Mucosa of descending colon (tissue), 3 donors: ENCODE measurements around the gene SSR3. TPM values are rescaled to one million over a fixed set of nuclear protein-coding genes. Genes with fewer than 3 reads are reported as not detected.

Experiments used
- ATAC-seq: fragments of 200-7000 bp; cut with Tn5 transposase; one replicate; pipeline ENCODE4 v1.9.1; 2020; ENCODE audit warnings: mild to moderate bottlenecking, moderate library complexity
- DNase-seq, 3 donors: peaks; one replicate each; pipeline ENCODE4 v3.0.0-alpha.2; 2020
- H3K36me3 ChIP-seq: fragments of 200-600 bp; one replicate; pipeline ENCODE4 v1.8.0; 2021; ENCODE audit warnings: low read depth, mild to moderate bottlenecking
- H3K4me1 ChIP-seq: fragments of 200-600 bp; one replicate; pipeline ENCODE4 v1.8.0; 2021; ENCODE audit warnings: low read depth, mild to moderate bottlenecking
- H3K4me3 ChIP-seq: fragments of 200-600 bp; one replicate; pipeline ENCODE4 v1.8.0; 2021; ENCODE audit warnings: mild to moderate bottlenecking
- H3K9me3 ChIP-seq: fragments of 200-600 bp; one replicate; pipeline ENCODE4 v1.8.0; 2021; ENCODE audit warnings: mild to moderate bottlenecking
- intact Hi-C, 2 donors: fragments of 100-400 bp; cut with DNase I in 1 of 2; cut with micrococcal nuclease in 1 of 2; formaldehyde crosslinking; loops; one replicate each; pipeline versions ENCODE4 v1.11.0 to v1.11.1; 2022; cut with DNase I, micrococcal nuclease
- long read RNA-seq, 2 donors: library from polyadenylated mRNA; unstranded; transcript quantifications; one replicate each; pipeline ENCODE4 v2.0.0, GENCODE V29; 2019 to 2021
- total RNA-seq, 3 donors: library from RNA; stranded (reverse); fragmentation: NEBNext Ultra II Directional in 2 of 3; extraction: Animal tissue kit (Norgen Biotek cat#: 25700) in 2 of 3; gene quantifications; one replicate each; pipeline versions ENCODE4 v1.2.1 to v1.2.4, GENCODE V29; 2021 to 2023
- TF ChIP-seq, protein P1 (sequence below): fragments of 200-600 bp; IDR thresholded peaks from one replicate; pipeline ENCODE4 v1.8.0; 2022; ENCODE audit warnings: antibody characterized with exemption, mild to moderate bottlenecking
- donor health status: DM: no; HTN: no; CAD: no; lungs with moderate emphysema.
- donor health status: DM: no; HTN: no; CAD: no.
- donor health status: DM: no; HTN: yes; CAD: no.

SSR3 gene
- total RNA-seq, result 100 to 1,000 TPM in 2 of 3 donors, 10 to 100 TPM in 1; 97.9 to 125 (median 123) TPM
- long read RNA-seq, donor 1, transcript SSR3-201 (5 exons, 3,716 nt), result major isoform, 87 of 97 reads
- long read RNA-seq, donor 1, partial matches to known transcripts, result 0 of 97 reads
- long read RNA-seq, donor 1, other reads (novel, unspliced or antisense), result 4 of 97 reads
- long read RNA-seq, donor 2, transcript SSR3-201 (5 exons, 3,716 nt), result major isoform, 85 of 105 reads
- long read RNA-seq, donor 2, partial matches to known transcripts, result 0 of 105 reads
- long read RNA-seq, donor 2, other reads (novel, unspliced or antisense), result 20 of 105 reads

- peaks cover 5% of the 10 kb centered on the region for H3K4me1 ChIP-seq
- no peaks in the 10 kb centered on the region for H3K9me3 ChIP-seq
- TF ChIP-seq, protein P1, sequence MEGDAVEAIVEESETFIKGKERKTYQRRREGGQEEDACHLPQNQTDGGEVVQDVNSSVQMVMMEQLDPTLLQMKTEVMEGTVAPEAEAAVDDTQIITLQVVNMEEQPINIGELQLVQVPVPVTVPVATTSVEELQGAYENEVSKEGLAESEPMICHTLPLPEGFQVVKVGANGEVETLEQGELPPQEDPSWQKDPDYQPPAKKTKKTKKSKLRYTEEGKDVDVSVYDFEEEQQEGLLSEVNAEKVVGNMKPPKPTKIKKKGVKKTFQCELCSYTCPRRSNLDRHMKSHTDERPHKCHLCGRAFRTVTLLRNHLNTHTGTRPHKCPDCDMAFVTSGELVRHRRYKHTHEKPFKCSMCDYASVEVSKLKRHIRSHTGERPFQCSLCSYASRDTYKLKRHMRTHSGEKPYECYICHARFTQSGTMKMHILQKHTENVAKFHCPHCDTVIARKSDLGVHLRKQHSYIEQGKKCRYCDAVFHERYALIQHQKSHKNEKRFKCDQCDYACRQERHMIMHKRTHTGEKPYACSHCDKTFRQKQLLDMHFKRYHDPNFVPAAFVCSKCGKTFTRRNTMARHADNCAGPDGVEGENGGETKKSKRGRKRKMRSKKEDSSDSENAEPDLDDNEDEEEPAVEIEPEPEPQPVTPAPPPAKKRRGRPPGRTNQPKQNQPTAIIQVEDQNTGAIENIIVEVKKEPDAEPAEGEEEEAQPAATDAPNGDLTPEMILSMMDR, result no peak
- no peaks in the 10 kb centered on the region for H3K36me3 ChIP-seq
- DNase-seq (peak; percentile 99), ATAC-seq (peak; percentile 100)
- intact Hi-C loops, result loop anchor here (10.0 kb wide), 2 partner anchors 120 to 260 kb away; partner anchors contain the start of gene TIPARP (in 1 of the 2)
- peak within 1 kb of the TSS; percentile 87 for H3K4me3 ChIP-seq
Observed at GRCh38 chr3:156554842-156555687, at the start of gene SSR3. Gene SSR3, minus strand, starts transcription at chr3:156555117. Its CDS starts 28 bp downstream, at chr3:156555089.

GRCh38 chr3:156604064-156604641 is 49.2 kb upstream of the SSR3 start:
- TF ChIP-seq, protein P1, result no peak
- H3K4me3 ChIP-seq, result no peak overlapping the region
- DNase-seq (no peak), ATAC-seq (no peak)
- H3K36me3 ChIP-seq, result no peaks in the 10 kb centered on the region
- H3K4me1 ChIP-seq, result no peaks in the 10 kb centered on the region
- H3K9me3 ChIP-seq, result no peaks in the 10 kb centered on the region
- intact Hi-C loops, result no loop called here

- H3K4me3 ChIP-seq, result no peak overlapping the region
- intact Hi-C loops, result no loop called here
- DNase-seq (no peak), ATAC-seq (no peak)
- H3K4me1 ChIP-seq, result no peaks in the 10 kb centered on the region
- H3K36me3 ChIP-seq, result no peaks in the 10 kb centered on the region
- no peaks in the 10 kb centered on the region for H3K9me3 ChIP-seq
- TF ChIP-seq, protein P1, result no peak
Observed at GRCh38 chr3:156603379-156604017, 48.6 kb upstream of the SSR3 start.

DNA sequence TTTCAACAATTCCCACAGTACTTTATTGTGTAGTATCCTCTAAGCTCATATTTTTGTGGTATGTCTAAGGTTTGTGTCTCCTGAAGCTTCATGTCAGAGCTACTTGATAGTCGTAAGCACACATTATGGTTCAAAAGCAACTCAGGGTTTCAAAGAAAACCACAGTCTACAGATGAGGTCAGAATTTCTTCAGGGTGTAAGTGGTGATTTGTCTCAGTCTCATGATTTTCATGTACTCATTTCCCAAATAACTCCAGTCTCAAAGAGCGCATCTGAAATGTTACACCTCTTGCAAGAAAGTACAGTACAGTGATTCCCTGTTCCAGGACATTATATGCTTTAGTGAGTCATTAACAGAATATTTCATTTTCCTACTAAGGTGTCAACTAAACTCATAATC is 47.5 kb upstream of the SSR3 start:
- TF ChIP-seq, protein P1, result no peak
- Histone ChIP-seq H3K36me3 (no peaks in the 10 kb centered on the region), H3K9me3 (no peaks in the 10 kb centered on the region), H3K4me3 (no peak overlapping the region), H3K4me1 (no peaks in the 10 kb centered on the region)
- no peak for DNase-seq
- no peak for ATAC-seq
- intact Hi-C loops, result no loop called here

DNA sequence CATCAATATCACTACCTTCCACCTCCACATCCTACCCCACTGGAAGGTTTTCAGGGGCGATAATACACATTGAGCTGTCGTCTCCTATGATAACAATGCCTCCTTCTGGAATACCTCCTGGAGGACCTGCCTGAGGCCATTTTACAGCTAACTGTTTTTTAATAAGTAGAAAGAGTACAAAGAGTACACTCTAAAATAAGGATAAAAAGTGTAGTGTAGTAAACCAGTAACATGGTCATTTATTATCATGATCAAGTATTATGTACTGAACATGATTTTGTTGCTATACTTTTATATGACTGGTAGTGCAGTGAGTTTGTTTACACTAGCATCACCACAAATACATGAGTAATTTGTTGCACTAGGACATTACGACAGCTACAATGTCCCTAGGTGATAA is 46.6 kb upstream of the SSR3 start:
- TF ChIP-seq, protein P1, result no peak
- H3K9me3 ChIP-seq, result no peaks in the 10 kb centered on the region
- H3K4me1 ChIP-seq, result no peaks in the 10 kb centered on the region
- intact Hi-C loops, result no loop called here
- ATAC-seq (peak; percentile 18), DNase-seq (no peak)
- H3K36me3 ChIP-seq, result no peaks in the 10 kb centered on the region
- no peak overlapping the region for H3K4me3 ChIP-seq
